CD4-positive, alpha-beta T cell treated with Interleukin-17A for 4 hours (primary cell): ENCODE measurements around the gene PDSS2.

ENCODE experiments used
- DNase-seq: peaks from one replicate; pipeline ENCODE4 v3.0.0-alpha.2; 2020; ENCODE audit warnings: mixed read lengths

Gene PDSS2

DNA sequence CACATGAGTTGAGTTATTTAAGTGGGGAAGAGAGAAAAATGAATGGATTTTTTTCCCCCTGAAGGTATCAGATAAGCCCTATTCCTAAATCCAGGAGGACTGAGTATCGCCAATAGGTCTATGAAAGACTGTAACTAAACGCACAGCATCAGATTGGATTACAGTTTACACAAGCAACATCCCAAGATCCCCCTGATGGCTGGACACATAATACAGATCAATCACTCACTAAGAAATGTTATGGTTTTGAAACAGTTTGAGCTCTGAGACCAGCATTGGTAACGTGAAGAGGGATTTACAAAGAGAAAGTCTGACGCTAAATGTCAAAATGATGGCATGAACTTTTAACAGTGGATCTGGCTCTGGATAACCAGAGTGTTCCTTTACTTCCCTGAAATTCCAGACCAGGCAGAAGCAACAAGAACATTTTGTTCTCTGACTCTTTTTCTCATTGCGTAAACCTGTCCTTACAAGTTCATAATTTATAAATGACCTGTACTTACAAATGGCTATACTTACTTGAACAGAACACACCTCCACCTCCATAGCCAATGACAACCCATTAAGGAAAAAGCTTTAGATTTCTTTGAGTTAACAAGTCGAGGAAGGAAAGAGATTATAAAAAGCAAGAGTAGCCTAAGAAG, 212.3 kb downstream of the PDSS2 start:
- no peak for DNase-seq

DNA sequence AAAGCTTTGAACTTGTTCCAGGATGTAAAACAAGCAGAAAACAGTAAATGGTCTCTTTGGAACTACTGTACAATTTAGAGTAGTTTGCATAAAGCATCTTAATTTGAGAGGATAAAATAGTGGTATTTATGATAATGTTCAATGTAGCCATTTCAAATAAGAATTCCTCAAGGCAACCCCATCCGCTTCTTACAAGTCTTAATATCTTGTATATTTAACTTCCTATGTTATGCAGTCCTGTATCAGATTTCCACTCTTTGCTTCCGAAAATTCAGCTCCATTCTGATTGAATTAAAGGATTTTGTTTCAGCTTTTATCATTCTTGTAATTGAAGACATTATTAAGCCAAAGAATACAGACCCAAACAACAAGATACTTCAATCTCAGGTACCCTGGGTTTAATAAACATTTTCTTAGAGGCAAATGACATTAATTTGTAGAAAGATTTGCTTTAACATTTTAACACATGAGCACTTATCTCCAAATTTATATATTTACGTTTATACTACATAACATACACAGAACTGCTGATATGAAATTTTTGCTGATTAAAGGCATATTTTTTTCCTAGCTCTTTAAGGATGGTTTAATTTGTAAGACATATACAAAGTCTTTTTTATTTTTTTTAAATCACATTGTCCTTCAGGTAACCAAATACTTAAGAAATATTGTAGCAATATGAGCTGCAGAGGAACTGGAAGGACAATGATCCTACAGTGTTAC, 213.0 kb downstream of the PDSS2 start:
- DNase-seq, result no peak

DNA sequence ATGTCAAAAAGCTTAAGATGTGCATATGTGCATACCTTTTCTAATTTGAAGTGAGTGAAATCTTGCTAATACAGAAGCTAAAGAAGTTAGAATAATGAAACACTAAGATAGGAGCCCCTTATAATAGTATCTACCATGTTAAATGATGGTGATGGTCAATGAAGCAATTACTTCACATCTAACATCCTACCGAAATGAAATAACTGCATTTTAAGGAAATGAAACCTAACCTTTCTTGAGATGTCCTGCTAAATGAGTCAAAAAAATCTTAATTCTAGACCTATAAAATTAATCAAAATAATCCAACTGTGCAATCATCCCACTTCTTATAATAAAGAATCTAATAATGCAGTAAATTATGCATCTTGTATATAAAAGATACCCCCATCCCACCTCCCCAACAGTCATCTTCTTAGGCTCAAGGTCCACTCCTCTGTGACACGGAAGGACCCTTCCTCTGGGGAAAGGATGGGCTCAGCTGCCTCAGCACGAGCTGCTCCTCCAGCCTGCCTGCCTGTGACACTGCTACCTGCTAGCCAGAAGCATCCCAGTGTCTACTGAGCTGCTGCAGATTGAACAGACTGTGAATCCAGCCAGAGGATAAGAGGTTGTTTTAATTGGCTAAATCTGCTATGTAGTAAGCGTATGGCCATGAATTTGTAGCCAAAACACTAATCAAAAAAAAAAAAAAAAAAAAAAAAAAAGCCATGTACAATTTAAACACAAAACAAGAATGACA, 214.5 kb downstream of the PDSS2 start:
- no peak for DNase-seq

DNA sequence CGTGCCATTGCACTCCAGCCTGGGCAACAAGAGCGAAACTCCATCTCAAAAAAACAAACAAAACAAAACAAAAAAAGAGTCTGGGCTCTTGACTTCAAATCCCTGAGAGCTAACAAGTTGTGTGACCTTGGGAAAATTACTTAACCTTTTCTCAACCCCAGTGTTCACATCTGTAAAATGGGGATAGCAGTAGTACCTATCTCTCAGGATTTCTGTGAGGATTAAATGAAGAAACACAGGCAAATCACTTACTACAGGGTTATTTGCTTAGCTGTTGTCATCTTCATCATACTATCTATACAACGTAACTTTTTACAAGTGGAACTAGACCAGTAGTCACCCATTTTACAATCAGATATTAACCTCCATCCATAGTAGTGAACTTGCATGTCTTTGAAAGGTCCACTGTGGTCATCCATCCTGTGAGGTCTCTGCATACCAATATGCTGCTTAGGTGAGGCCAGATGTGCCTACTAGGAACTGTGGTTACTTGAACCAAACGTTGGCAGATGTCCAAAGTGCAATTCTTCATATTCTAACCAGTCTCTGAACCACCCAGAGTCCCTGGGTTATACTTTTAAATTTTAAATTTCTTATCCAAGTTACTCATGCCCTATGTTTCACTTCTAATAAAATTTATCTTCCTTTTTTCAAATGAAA, 215.2 kb downstream of the PDSS2 start:
- DNase-seq, result no peak

DNA sequence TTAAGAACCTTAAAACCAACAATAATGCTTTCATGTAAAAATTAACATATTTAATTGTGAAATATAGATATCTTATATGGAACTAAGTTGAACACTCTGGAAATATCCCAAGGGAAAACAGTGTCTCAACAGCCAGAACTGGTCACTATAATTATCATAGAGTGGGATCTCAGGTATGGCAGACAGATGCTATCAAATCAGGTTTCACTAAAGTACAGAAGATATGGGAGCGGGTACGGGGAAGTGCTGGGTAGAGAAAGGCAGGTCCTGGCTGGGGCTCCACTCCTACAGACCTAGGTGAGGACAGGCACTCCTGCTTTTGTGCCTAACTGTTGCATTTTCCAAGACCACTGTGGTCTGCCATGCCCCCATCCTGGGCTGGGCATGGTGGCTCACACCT, 215.9 kb downstream of the PDSS2 start:
- no peak for DNase-seq

DNA sequence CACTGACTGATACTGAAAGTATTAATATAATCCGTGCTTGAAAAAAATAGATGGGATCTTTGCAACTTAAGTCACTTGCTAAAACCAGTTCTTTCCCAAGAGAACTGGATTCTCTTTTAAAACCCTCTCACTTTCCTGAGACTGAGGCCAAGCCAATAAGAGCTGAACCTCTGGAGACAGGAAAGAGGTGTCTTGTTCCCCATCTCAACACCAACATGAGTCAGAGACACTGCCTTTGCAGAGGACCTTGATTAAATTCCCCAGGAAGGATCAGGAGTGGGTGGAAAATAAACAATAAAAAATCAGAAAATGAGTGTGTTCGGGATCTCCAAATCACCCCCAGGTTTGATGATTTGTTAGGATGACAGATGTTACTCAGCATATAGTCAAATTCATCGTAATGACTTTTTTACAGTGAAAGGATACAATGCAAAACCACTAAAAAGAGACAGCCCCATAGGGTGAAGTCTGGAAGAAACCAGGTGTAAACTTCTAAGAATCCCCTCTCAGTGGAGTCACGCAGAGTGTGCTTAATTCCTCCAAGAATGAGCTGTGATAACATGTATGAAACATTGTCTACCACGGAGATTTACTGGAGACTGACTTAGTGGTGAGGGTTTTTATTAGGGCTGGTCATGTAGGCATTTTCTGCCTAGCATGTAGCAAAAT, 221.2 kb downstream of the PDSS2 start:
- DNase-seq, result no peak

DNA sequence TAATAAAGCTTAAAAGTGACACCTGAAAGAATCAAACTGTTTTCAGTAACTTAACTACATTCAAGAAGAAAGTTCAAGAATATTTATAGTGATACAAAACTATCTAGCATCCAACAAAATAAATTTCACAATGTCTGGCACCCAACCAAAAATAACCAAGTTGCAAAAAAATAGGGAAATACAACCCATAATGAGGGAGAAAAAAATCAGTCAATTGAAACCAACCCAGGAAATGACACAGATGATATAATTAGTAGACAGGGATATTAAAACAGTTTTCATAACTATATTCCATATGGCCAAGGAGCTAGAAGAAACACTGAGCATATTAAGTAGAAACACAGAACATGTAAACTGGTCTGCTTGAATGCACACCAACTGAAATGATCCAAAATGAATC, 223.9 kb downstream of the PDSS2 start:
- DNase-seq, result no peak

DNA sequence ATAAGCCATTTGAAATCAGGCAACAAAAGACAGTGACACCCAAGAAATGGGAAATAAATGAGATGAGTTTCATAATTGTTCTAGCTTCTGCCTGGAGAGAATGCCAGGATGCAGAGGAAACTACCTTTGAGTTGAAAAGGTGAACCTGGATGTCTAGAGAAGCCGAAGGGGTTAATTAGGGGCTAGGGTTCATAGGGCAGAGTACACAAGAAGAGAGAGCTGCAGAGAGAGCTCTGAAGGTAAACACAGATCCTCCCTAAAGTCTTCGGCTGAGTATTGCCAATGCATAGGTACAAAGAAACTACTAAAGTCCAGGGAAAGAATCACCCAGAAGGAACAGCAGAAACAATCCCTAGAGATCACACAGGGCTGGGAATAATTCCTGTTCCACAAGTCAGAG, 224.4 kb downstream of the PDSS2 start:
- no peak for DNase-seq

DNA sequence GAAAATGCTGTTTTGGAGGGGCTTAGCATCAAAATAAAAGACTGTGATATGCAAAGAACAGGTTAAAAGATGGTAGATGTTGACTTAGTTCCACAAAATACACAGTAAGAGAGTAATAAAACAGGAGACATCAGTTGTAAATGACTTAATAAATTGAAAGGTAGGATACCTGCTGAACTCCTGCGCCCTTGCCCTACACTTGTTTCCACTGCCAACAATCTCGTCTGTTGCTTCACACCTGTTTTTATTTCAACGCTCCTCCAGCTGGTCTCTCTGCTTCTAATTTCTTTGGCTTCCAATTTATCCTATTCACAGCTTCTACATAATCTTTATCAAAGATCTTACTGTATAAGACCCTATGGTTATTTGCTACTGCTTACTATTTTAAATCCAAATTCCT, 228.1 kb downstream of the PDSS2 start:
- no peak for DNase-seq

DNA sequence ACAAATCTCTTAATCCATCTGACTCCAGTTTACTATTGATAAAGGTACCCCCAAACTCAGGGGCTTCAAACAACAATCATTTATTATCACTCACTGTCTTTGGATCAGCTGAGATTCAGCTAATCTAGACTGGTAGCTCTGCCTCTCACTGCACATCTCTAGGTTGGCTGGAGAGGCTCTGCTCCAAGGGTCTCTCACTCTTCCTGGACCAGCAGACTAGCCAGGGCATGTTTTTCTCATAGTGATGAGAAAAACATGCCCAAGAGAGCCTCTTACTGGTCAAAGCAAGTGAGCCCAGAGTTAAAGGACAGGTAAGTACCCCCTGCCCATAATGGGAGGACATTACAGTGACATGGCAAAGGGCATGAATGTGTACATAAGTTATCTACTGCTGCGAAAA, 228.9 kb downstream of the PDSS2 start:
- no peak for DNase-seq

DNA sequence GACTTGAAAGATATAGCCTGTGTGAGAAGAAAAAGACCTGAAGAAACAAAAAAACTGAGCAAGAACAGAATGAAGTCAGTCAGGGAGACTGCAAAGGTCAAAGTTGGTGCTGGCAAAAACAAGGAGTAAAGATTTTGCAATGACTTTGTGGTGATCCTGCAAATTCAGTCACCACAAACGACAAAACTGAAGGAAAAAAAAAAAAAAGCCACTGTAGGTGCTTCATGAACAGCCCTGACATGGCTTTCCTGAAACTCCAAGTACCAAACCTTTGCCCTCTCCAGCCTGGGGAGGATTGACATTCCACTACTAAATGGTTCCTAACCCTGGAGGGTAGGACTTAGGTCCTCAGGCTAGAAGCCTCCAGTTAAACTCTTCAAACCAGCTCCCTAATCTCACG, 229.3 kb downstream of the PDSS2 start:
- DNase-seq, result no peak

DNA sequence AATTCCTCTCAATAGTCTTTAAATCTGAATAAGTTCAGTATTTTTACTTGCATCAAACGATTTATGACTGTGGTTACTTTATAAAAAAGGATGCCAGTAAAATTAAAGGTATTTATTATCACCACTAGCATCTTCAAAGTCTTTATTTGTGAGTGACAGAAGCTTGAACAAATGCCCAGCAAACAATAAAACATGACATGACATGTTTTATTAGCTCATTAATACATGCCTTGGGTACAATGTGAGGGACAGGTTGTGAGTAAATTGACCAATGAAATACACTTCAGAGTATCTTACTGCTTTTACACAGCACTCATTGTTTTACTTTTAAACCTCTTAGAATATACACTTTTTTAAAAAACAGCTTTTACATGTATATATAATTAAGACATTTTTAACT, 230.6 kb downstream of the PDSS2 start:
- no peak for DNase-seq

DNA sequence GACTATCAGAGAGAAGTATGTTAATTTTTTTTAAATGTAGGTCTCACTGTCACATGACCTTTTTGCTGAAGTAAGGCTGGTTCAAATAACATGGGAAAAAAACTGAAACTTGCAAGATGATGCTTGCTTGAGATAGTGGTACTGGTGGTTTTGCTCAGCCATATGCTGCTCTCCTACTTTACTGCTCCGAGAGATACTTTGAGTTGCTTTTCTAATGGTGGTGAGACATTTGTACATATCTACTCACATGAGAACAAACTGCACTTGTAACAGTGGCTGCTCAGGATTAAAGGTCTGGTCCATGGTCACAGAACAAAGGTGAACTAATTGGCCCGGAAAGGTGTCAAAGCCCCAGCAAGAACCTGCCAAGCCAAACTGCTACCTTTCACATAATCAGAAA, 237.8 kb downstream of the PDSS2 start:
- DNase-seq, result no peak

DNA sequence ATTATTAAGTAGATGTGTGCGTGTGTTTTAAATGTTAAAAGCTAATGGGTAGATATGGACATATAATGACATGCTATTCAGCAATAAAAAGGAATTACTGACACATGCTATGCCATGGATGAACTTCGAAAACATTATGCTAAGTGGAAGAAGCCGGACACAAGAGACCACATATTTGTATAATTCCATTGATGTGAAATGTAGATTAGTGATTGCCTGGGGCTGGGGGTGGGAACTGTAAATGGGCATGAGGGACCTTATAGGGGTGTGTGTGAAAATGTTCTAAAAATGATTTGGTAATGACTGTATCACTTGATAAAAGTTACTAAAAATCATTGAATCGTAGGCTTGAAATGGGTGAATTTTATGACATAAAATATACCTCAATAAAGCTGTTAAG, 239.5 kb downstream of the PDSS2 start:
- DNase-seq, result no peak

DNA sequence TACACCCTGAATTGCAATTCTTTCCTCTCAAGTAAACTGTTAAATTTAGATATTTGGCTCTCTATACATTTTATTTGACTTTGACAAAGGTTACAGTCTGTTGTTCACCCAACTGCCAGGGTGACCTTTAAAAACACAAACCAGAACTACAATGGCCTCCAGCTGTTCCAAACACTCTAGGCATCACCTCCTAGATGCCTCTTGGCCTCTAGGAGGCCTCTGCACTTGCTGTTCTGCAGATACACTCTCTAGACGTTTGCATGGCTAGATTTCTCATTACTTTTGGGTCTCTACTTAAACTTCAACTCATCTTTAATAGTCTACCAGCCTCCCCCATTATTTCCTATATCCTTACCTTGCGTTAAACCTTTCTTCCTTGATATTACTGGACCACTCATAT, 241.2 kb downstream of the PDSS2 start:
- DNase-seq, result no peak

DNA sequence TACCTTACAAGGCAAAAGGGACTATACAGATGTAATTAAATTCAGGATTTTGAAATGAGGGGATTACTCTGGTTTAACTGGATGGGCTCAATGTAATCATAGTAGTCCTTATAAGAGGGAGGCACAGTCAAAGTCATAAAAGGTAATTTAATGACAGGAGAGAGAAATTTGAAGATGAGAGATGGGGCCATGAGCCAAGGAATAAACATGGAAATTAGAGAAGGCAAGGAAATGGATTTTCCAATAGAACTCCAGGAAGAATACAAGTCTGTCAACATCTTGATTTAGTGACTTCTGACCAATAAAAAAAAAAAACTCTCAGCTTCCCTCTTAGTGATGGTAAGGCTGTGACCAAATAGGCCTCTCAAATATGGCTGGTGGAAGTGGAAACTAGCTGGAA, 242.1 kb downstream of the PDSS2 start:
- no peak for DNase-seq

DNA sequence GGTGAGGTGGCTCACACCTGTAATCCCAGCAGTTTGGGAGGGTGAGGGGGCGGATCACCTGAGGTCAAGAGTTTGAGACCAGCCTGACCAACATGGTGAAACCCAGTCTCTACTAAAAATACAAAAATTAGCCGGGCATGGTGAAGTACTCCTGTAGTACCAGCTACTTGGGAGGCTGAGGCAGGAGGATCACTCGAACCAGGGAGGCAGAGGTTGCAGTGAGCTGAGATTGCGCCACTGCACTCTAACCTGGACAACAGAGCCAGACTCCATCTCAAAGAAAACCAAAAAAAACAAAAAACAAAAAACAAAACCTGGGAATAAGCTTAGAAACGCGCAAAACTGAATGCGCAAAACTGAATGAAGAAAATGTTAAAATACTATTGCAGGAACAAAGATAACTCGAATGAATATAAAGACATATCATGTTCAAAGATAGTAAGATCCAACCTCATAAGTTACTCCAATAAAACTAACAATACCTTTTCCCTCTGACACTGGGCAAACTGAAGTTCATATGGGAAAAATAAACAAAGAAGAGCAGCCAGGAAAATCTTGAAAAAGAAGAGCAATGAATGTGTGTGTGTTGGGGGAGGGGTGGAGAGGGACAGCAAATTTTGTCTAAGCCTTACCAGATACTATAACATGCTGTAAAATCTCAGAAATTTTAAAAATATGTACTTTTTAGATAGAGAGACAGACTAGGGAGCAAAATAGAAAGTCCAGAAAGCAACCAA, 243.0 kb downstream of the PDSS2 start:
- DNase-seq, result no peak

DNA sequence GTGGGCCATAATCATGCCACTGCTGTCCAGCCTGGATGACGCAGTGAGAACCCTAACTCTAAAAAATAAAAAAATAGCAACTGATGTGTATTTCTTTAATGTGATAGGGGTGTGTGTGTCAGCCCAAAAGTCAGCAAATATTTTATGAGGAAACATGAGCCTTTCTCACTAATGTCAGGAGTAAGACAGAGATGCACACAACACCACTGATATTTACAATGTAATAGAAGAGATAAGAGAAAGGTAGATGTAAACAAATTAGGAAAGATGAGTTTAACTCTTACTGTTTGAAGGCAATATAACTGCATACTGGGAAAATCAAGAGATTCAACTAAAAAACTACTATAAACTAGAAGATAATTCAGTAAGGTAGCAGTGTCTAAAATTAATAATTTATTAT, 244.0 kb downstream of the PDSS2 start:
- DNase-seq, result no peak

DNA sequence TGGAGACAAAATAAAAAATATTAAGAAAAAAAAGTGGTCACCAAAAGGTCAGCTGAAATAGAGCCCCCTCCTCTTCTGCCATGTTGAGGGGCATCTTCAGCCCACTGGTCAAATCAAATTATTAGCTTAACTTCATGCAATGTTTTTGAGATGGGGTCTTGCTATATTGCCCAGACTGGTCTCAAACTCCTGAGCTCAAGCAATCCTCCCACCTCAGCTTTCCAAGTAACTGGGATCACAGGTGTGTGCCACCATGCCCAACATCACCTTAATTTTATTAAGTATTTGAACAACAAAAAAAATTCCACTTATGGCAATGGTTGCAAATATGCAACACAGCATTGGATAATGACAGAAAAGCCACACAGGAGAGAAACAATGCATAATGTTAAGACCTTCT, 244.7 kb downstream of the PDSS2 start:
- no peak for DNase-seq

DNA sequence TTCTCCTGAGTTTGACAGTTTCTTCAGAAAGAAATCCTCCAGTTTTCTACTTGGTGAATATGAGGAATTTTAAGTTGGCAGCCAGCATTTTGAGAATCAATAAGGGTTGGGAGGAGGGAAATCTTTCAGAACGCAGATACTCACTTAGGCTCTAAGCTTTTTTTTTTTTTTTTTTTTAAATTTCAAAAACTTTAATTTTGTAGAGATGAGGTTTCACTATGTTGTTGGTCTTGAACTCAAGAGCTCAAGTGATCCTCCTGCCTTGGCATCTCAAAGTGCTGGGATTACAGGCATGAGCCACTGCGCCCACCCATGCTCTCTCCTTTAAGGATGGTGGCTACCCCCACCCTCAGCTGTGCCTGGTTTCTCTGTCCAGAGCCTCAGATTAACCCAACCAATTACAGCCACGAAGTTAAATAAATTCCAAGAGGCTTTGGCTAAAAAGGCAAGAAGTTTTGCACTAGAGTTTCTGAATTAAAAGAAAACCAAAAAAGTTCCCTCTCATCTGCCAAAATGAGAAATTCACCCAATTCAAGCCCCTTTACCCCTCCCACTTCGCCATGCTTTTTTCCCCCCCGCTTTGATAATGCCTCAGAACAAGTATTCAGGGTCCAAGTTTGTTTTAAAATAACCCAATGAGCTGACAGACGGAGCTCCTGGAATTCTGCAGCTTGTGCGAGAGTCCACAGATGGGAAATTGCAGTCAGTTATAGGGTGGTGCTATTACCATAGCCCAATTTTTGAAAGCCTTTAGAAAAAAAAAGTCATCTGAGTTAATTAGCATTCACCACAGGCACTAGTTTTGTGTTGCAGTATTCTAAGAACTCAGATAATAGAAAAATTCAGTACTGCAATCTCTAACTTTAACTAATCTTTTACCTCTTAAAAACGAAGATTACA, 249.7 kb downstream of the PDSS2 start:
- DNase-seq, result no peak

DNA sequence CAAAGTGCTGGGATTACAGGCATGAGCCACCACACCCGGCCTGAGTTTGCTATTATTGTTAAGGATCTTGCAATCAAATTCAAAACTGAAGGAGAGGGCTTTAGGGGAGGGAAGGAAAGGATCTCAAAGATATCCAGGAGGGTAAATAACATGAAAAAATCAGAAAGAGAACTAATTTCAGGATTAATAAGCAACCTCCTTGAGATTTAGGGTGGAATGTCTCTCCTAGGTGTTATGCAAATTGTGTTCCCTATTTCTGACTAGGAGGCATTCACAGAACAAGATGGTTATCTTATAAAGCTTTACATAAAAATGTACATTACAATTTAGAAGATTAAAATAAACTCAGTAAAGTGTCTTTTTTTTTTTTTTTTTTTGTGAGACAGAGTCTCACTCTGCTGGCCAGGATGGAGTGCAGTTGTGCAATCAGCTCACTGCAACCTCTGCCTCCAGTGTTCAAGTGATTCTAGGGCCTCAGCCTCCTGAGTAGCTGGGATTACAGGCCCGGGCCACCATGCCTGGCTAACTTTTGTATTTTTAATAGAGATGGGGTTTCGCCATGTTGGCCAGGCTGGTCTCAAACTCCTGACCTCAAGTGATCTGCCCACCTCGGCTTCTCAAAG, 252.0 kb downstream of the PDSS2 start:
- DNase-seq, result no peak
